Activated CD8-positive, alpha-beta memory T cell treated with anti-CD3 and anti-CD28 coated beads for 4 hours (primary cell): Measurements from ENCODE around the gene KRT24.
"Not testable (repeated sequence)": the region's sequence is repeated elsewhere in the genome, so short reads cannot be mapped to it uniquely, and the experiment has no call there.

Source experiments
- DNase-seq, 2 donors: peaks; one replicate each; pipeline ENCODE4 v3.0.0-alpha.2; 2020; ENCODE audit warnings: low read depth in 2 of 2

Gene KRT24

DNA sequence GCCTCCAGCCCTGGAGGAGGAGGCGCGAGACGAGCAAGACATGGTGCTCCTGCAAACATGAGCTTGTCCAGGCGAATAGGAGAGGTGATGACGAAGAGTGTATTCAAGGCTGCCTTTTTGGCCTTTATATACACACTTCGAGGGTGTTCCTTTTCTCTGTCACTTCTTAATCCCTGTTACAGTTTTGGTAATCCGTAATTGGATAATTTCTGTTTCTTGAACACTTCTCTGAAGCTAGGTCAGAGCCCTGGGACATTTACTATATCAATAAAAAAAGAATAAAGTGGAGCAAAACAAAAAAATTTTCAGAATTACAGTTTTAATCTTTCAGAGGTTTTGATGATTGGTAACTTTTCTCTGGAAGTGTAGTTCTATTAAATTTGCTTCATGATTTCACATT, at the start of gene KRT24:
Gene KRT24, minus strand, starts transcription at position 101 of the 400 bp plus-strand sequence. Its CDS starts 59 bp downstream, at position 42.
- DNase-seq, result no peak

DNA sequence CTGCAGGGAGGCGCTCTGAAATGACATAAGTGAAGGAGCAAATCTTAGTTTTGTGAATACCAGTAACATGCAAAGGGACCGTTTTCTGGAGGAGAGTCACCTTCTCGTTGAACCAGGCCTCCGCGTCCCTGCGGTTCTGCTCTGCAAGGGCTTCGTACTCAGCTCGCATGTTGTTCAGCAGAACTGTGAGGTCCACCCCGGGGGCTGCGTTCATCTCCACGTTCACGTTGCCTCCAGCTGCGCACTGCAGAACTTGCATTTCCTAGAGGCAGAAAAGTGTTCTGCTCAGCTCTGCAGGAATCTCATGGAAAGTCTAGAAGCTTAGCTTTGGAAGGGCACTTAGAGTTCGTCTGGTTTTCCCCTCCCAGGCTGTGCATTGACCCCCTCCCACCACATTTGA, 47.5 kb upstream of the KRT24 start:
- no peak for DNase-seq

DNA sequence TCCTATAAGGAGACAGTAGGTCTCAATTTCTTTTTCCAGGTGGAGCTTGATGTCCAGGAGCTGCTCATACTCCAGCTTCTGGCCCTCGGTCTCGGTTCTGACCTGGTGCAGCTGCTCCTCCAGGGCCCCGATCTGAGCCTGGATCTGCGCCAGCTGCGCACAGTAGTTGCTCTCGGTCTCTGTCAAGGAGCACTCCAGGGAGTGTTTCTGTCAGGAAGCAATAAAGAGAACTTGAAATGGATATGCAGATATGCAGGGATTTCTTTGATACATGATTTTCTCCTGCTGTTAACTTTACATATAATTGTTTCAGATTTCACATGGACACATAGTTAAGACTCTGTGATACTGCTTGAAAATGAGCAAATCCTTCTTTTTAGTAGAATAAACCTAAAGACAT, 46.8 kb upstream of the KRT24 start:
- no peak for DNase-seq

DNA sequence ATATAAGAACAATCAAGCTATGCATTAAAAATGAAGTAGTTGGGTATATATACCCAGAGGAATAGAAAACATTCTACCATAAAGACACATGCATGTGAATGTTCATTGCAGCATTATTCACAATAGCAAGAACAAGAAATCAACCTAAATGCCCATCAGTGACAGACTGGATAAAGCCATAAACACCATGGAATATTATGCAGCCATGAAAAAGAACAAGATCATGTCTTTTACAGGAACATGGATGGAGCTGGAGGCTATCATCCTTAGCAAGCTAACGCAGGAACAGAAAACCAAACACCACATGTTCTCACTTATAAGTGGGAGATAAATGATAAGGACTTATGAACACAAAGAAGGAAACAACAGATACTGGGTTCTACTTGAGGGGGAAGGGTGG, 45.1 kb upstream of the KRT24 start:
- DNase-seq, result not testable (repeated sequence)

DNA sequence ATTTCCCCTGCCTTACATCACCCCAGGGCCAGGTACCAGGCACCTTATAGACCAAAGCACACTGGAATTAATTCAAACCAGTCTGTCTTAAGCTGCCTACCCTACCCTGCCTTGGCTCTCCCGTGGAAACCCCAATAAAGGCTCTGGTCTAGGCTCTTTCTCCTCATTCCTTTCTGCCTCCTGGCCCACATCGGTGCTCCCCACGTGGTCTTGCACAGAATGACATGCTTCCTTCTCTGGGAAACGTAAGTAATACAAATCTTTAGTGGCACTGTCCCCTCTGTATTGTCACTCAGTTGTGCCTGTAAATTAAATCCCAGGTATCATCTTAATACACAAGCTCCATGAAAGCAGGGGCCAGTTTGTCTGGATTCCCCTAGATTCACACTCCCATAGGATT, 35.0 kb upstream of the KRT24 start:
- no peak for DNase-seq

DNA sequence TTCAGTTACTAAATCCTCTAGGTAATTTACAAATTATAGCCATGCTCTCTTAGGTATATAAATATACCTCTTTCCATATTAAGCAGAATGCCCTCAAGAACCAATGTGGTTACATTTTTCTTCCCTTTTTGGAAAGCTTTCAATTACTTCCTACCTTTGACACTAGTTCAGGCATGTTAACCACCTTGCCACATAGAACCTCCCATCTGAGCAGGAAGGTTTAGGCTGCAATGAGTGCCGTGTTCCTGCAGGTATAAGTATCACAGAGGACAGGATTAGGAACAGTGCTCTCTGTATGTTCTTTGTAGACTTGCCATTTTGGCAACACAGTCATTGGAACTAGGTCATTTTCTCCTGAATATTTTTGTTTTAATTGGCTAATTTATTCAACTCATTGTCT, 31.5 kb upstream of the KRT24 start:
- no peak for DNase-seq

DNA sequence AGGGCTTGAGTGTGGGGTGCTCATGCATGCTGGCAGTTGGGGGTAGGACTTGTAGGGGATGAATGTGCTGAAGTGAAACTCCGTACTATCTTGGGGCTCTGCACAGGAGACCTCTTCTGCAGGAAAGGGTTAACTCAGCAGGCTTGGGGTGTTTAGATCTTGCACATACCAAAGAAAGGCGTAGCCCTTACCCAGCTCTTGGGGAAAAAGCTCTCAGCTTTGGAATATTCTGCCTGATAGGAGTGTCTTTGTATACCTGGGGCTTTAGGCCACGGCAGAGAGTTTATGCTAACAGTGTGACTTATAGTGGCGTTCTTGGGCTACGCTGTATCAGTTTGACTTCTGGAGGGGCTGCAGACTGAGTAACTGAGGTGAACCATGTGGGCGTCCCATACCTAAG, 30.5 kb upstream of the KRT24 start:
- no peak for DNase-seq

DNA sequence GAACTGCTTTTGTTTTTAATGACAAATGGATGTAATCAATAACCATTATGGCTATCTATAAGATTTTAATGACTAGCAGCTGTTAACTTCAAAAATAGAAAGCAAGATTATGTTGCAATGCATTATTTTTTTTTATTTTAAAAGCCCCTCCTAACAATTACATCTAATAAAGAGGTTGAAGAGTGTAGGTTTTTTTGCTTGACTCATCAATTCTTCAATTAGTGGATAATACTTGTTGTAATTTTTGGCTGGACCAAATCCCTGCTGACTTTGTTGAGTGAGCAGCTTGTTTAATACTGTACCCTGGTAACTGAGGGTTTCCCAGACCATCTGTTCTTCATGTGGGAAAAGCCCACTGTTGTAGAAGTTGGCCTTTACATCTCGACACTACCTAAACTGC, 27.4 kb upstream of the KRT24 start:
- no peak for DNase-seq

DNA sequence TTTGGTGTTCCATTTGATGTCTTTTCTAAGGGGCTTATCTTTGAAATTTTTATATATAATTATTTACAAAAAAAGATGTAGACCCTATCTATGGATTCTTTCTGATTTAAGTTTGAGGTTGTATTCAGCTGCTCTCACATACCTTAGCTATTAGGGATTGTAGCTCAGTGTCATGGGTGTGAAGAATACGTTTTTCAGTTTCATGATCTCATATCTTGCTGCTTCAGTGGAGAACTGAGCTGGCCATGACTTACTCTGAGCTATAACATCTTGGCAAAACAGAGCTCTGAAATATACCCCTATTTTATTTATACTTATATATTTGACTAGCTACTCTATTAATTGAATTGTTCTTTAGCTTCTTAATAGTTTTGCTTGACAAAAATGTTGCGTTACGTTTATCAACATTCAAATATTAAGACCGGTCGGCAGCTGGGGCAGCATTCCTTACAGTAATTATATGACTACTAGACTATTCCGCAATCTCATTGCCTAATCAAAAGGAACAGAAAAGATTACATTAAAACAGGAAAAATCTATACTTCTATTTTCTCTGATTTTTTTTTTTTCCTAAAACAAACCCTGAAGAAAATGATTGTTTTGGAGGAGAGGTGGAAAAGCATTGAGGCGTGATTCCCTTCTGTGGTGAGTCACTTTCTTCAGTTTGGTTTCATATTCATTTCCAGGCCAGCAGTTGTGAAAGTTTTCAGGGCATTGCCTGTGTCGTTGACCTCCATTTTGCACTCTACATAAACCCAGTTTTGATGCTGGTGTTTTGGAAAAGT, 24.1 kb upstream of the KRT24 start:
- DNase-seq, result no peak

DNA sequence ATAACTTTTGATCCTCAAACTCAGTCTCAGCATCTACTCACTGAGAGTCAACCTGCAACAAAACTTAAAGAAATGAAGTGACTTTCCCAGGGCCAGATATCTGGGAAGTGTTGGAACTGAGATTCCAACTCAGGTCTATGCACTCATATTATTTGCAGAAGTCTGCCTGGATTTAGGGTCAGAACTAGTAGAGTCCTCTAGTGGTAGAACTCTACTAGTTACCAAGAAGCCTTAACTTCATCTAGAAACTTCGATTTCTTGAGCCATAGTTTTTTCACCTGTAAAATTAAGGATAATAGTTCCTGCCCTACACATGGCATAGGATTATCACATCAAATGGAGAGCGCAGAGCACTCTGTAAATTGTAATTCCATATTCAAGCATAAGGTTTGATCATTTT, 23.4 kb upstream of the KRT24 start:
- DNase-seq, result no peak

DNA sequence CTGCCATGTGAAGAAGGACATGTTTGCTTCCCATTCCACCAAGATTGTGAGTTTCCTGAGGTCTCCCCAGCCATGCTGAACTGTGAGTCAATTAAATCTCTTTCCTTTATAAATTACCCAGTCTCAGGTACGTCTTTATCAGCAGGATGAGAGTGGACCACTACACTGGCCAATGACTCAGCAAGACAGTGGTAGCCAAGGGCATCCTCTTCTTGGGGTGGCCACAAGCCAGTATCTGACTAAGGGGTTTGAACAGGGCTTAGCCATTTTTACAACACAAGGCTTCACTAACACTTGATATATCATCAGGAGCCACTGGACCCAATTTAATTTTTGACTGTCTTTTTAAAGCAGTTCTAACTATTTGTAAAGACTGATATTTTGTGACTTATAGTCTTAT, 21.1 kb upstream of the KRT24 start:
- DNase-seq, result no peak

DNA sequence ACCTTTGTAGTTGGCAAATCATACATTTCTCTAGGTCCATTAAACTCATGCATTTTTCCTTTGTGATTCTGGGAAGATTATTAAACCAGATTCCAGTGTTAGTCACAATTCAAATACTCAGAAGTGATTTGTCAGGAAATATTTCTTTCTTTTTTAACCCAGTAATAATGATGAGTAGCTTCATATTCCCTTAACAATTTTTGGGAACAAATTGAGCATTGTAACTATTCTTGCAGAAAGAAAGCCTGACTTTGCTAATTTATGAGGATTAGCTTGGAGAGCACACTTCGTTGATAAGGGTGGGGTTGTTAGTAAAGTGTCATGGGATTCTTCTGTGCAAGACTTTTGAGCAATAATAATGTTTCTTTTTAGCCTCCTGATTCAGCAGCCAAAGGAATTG, 18.7 kb upstream of the KRT24 start:
- no peak for DNase-seq

DNA sequence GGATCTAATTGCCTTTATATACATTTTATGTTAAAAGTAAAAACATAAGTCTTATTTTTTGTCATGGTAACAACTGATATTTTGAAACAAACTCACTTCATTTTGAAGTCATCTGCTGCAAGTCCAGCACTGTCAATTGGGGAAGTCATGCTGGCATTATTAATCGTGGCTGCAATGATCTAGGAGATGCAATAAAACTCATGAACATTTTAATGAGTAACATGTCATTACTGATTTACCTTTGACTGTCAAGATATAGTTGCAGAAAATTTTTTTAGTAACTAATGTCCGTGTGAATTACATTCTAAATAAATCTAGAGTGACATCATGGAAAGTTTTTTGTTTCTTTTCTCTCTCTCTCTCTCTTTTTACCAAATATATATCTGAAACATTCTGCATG, 17.3 kb upstream of the KRT24 start:
- DNase-seq, result no peak

DNA sequence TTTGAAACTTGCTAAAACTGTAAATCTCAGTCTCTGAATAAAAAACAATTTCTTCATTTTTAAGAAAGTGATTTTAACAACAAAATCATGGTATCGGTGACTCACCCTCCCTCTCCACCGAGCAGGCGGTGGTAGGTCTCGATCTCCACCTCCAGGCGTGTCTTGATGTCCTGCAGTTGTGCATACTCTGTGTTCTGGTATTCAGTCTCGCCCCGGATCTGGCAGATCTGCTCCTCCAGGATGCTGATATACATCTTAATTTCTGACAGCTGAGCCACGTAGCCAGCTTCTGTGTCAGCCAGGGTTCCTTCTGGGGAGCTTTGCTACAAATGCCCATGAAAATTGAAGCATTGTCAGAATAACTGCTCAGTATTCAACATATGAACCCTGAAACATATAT, 15.4 kb upstream of the KRT24 start:
- no peak for DNase-seq

DNA sequence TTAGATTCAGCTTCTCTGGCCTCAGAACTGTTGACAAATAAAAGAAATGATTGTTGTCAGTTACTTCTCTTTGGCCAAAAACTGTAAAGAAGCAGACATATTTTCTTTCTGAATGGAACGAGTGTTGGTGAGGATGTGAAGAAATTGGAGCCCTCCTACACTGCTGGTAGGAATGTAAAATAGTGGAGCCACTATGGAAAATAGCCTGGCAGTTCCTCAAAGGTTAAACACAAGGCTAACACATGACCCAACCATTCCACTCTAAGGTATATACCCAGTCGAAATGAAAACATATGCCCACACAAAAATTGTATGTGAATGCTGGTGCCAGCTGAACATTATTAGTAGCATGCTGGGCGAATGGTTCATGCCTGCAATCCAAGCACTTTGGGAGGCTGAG, 14.2 kb upstream of the KRT24 start:
- DNase-seq, result no peak

DNA sequence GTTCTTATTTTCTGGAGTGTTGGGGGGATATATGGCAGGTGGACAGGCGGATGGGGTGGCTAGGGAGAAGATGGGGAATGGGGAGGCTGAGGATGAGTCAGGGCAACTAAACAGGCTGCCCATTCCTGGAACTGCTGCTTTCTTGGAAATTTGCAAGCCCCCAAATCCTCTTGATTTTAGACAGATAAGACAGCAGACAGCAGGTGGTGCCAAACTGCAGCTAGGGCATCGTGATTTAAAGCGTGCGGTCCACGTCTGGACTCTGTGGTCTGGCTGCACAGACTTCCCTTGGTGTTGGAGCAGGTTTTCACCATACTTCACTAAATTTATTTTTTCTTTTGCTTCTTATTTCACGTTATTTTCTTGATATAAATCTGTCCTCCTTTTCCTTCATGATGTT, 10.9 kb upstream of the KRT24 start:
- no peak for DNase-seq

DNA sequence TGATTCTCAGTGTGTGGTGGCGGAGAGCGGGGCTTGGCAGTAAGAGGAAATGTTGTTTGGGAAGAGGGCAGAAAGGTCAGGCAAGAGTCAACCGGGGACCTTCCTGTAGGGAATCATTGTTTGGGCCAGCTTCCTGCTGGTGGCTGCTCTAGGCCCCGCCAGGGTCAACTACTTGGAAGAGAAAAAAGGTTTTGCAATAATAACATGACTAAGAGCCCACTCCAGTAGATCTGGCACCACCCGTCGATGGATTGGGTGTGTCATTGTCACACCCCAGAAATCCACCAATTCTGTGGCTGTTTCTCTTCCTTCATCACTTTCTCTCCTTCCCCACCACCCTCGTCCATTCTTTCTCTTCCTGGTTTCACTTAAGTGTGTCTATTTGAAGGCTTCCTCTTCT, 4.2 kb upstream of the KRT24 start:
- no peak for DNase-seq

DNA sequence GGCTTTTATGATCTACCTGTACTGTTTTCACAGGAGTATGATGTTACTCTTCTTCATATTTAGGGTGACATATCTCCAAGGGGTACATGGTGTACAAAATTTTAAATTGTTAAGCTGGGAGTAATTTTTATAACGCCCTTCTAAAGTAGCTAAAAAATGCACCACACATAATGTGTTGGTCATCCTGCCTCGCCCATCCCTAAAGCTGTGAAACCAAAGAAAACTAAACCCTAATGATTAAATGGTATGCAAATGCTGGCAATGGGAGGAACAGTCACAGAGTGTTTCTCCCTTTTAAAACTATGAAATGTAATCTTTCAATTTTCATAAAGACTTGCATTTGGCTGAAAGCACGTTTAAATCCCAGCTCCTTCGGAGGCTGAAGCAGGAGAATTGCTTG, 2.0 kb upstream of the KRT24 start:
- DNase-seq, result no peak

DNA sequence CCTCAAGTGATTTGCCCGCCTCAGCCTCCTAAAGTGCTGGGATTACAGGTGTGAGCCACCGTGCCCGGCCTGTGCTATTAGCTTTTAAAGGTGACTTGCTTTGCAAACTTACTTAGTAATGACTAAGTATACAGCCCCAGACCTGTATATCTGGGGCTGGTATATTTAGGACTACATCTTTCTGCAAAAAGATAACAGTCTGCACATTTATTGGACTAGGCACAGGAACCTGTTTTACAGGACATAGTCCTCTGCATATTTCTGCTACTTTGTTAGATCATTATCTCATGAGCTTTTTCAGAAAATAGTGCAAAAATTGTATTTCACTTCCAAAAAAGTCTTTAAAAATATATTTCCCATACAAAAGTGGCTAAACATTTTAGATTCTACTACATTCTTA, 1.3 kb downstream of the KRT24 start:
- DNase-seq, result no peak

DNA sequence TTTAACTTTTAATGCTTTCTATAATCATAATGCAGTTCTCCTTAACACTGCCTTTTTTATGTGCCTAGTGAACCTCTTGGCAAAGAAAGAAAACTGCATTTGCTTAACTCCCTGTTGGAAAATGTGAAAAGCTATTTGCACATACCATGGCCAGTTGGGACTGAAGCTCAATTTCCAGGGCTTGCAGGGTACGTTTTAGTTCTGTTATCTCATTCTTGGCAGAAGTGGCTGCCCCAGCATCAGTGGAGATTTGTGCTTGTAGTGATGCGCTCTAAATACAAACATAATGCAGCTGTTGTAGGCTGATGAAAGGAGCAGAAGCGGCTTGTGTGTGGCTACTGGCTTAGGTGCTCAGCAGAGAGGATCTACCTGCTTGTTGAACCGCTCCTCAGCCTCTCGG, 3.7 kb downstream of the KRT24 start:
- no peak for DNase-seq

DNA sequence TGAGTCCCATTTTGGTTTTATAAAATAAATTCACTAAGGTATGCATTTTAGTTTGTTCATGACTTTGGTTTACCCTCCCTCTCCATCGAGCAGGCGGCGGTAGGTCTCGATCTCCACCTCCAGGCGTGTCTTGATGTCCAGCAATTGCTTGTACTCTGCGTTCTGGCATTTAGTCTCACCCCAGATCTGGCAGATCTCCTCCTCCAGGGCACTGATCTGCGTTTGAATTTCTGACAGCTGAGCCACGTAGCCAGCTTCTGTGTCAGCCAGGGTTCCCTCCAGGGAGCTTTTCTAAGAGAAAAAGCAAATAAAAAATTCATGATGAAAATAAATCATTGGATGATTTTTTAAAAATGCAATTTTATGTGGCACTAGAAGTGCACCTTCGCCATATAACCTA, 4.2 kb downstream of the KRT24 start:
- no peak for DNase-seq

DNA sequence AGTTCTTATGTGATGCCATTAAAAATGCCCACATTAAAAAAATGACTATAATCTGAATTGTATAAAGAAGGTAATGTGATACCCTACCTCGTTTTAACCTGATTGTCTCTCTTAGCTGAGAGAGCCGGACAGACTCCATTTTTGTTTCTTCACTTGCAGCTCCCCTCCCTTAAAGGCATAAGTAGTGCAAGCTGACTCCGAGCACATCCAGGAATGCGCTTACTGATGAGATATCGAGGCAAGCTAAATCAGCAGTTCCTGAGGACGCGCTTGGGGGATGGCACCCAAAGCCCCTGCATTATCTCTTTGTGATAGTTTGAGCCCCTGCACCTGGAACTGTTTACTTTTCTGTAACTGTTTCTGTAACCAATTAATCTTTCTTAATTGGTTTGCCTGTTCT, 6.3 kb downstream of the KRT24 start:
- no peak for DNase-seq

DNA sequence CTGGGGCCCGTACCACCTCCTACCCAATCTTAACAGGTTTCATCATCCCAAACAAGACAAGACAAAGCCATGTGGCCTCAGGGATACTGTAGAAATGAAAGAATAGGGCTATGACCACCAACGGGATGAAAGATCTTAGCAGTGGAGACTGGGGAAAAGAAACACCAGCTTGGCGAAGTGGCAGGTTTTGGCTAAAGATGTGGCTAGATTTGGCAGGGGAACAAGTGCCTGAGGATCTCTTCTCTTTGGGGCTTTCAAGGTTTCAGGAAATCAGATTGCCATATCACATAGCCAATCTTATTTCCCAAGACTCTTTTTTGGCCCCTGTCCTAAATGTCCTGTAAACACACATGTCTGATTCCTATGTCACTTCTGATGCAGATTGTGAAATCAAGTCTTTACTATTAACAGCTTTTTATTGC, 6.9 kb downstream of the KRT24 start:
- DNase-seq, result no peak

DNA sequence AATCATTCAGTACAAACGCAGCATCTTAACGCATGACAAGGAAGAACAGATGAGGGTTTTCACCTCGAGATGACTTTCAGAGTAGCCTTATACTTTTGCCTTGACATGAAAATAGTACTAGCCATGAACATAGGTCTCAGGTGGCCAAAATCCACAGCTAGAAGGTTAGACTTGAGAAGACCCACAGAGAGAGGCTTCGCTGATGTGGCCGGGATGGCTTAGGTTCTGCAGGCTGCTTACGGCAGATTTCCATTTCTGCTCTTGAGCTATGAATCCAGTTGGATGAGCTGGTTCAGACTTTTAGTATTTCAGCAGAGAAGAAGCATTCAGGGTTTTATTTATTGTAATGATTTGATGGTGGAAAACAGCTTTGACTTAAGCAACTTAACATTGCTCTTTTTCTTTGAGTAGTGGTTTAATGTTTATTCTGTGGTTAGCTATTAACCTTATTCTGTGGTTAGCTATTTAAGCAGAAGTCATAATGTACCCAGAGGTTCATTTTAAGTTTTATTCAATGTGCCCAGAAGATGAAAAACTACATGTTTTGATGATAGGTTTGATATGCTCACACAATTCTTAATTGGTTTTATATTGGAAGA, 7.6 kb downstream of the KRT24 start:
- DNase-seq, result no peak
